ENCODE data around the gene TICRR. TPM values are rescaled to one million over a fixed set of nuclear protein-coding genes. Genes with fewer than 3 reads are reported as not detected.

TICRR gene, protein sequence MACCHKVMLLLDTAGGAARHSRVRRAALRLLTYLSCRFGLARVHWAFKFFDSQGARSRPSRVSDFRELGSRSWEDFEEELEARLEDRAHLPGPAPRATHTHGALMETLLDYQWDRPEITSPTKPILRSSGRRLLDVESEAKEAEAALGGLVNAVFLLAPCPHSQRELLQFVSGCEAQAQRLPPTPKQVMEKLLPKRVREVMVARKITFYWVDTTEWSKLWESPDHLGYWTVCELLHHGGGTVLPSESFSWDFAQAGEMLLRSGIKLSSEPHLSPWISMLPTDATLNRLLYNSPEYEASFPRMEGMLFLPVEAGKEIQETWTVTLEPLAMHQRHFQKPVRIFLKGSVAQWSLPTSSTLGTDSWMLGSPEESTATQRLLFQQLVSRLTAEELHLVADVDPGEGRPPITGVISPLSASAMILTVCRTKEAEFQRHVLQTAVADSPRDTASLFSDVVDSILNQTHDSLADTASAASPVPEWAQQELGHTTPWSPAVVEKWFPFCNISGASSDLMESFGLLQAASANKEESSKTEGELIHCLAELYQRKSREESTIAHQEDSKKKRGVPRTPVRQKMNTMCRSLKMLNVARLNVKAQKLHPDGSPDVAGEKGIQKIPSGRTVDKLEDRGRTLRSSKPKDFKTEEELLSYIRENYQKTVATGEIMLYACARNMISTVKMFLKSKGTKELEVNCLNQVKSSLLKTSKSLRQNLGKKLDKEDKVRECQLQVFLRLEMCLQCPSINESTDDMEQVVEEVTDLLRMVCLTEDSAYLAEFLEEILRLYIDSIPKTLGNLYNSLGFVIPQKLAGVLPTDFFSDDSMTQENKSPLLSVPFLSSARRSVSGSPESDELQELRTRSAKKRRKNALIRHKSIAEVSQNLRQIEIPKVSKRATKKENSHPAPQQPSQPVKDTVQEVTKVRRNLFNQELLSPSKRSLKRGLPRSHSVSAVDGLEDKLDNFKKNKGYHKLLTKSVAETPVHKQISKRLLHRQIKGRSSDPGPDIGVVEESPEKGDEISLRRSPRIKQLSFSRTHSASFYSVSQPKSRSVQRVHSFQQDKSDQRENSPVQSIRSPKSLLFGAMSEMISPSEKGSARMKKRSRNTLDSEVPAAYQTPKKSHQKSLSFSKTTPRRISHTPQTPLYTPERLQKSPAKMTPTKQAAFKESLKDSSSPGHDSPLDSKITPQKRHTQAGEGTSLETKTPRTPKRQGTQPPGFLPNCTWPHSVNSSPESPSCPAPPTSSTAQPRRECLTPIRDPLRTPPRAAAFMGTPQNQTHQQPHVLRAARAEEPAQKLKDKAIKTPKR (N-terminal part only)
- total RNA-seq: 10.9 and 16.2 TPM in 2 replicates

DNA sequence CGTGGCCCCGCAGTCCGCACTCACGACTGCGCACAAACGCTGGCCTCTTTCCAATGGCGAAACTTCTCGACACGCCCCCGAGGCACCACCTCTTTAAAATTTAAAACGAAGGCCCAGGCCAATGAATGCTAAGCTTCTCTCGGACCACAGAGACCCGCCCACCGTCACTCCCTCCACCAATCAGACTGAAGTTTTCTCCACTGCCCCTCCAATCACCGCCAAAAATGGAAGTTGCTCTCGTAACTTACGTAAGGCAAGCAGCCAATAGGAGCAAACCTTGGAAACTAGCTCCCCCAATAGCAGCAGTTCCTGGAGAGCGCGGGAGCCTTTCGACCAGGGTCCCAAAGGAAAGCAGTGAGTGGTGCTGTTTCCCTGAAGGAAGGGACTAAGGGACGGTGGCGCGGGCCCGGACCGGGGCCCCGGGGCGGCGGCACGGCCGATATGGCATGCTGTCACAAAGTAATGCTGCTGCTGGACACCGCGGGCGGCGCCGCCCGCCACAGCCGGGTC lies at the start of gene TICRR:
TICRR (plus strand) TSS at position 324 of the 510 bp plus-strand sequence; CDS start at position 442, 118 bp downstream.

DNA sequence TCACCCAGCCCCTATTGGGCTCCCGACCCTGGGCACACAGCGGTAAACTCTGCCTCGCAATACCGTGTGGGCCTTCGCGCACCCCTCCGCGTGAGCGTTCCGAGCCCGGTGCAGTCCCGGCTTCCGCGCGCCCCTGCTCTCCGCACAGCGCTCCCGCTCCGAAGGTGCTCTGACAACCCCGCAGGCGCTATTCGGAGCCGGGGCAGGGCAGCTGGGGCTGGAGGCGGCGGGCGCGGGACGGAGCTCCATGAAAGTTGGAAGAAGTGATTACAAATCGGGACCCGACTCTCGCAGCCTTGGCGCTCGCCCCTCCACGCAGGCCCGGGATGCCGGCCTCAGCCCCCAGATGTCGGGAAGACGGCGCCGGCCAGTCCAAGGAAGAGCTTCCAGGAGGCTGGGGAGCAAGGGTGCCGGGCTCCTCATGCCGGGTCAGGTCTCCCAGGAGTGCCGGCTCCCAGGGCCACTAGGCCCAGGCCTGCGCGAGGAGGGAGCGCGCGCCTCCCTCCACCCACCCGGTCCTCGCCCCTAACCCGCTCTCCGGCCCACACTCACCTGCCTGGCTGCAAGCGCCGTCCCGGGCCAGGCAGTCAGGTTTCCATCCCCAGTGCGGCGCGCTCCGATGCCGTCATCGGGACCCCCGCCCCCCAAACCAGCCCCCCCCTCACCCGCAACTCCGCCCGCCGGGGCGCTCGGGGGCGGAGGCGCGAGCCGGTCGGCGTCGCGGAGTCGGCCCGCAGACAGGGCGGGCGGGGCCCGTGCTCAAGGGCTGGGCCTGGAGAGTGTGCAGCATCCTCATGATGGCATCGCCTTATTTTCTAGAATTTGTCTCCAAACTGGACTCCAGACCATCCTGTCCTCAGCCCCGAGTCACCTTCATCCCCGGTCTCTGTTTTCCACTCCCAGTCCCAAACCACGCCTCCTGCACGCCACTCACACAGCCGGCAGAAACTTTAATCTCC lies 79.9 kb downstream of the TICRR start, which contains the start of gene KIF7:
KIF7 (minus strand) TSS at position 621 of the 959 bp plus-strand sequence. CDS start 2,537 bp downstream, outside the sequence.

Other genes starting within 250 kb of the TICRR start
- gene POLG, start 240.6 kb upstream of the TICRR start, total RNA-seq: 76.1 and 91.8 TPM in 2 replicates
- gene RHCG, start 78.9 kb upstream of the TICRR start, total RNA-seq: not detected in 2 replicates
- 6.5 and 7.8 TPM in 2 replicates for gene KIF7, start 80.0 kb downstream of the TICRR start, total RNA-seq
- gene PLIN1, start 103.9 kb downstream of the TICRR start, total RNA-seq: under 0.01 TPM in 1 of 2 replicates, not detected in the other
- 3.1 and 5.2 TPM in 2 replicates for gene PEX11A, start 115.3 kb downstream of the TICRR start, total RNA-seq
- 0.13 TPM in 1 of 2 replicates, not detected in the other for gene WDR93, start 115.3 kb downstream of the TICRR start, total RNA-seq
- 0.36 and 0.66 TPM in 2 replicates for gene MESP1, start 175.8 kb downstream of the TICRR start, total RNA-seq
- gene MESP2, start 200.9 kb downstream of the TICRR start, total RNA-seq: 0.14 and 0.27 TPM in 2 replicates
- 19.0 and 70.2 TPM in 2 replicates for gene ANPEP, start 239.4 kb downstream of the TICRR start, total RNA-seq